GM18505 (cell line): ENCODE measurements around the gene CMSS1.

ENCODE experiments used
- ATAC-seq: cut with Tn5 transposase; IDR thresholded peaks from one replicate; pipeline ENCODE4 v1.9.1; 2021; ENCODE audit not compliant: unreplicated experiment
- POLR2A ChIP-seq: IDR thresholded peaks from 4 replicates; pipeline ENCODE4 v1.6.1; 2011; ENCODE audit warnings: borderline replicate concordance; ENCODE audit not compliant: insufficient read depth, insufficient read length; ENCODE audit errors: extremely low read depth

CMSS1 gene

DNA sequence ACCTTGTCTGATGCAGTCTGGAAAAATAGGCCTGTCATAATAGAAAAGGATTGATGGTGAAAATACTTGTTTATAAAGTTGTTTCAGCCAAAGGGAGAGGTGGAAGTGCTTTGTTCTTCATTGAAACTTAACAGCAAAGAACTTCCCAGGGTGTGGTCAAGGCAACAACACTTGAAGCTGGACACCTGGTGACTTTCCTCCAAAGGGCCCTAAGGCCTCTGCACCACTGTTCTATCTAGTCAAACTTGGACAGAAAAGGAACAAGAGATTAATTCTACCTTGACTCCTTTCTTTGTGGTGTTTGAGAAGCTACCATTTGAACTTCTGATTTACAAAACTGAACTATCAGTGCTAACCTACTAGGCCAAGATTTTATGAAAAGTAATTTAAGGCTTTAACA, 102.0 kb downstream of the CMSS1 start:
- TF ChIP-seq POLR2A = no peak
- ATAC-seq = no peak

GRCh38 chr3:99920481-99921376, 103.1 kb downstream of the CMSS1 start:
- TF ChIP-seq POLR2A = no peak
- no peak for ATAC-seq

DNA sequence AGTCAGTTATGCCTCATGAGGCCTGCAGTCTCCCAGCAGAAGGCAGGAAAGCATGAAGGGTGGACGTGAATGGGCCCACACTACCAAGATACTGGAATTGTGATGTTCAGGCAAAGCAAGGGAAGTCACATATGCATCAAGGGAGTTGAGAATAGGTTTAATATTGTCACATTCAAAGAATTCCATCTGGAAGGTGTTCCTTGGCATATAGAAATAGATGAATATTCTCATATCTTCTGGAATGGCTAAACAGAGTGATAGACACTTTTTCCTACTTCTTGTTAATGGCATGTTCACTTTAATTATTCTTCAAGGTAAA, 103.7 kb downstream of the CMSS1 start:
- ATAC-seq = no peak
- no peak for TF ChIP-seq POLR2A

DNA sequence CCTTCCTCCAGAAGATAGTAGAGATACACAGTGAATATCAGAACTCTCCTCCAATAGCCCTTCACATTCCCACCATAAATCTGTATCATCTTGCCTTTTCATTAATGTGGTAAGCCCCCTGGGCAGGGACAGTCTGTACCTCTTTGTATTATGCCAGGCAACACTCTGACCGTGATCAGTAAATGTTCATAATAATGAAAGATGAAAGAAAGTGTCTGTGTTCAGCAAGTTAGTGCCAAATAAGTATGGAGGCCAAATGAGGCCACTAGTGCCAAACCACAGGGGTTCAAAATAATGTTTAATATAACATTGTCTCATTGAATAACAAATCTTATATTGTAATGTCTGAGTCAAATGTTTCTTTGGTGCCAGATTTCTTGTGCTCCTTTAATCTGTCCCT, 104.3 kb downstream of the CMSS1 start:
- no peak for TF ChIP-seq POLR2A

GRCh38 chr3:99923873-99924272, 106.2 kb downstream of the CMSS1 start:
- no peak for TF ChIP-seq POLR2A
- ATAC-seq = no peak

More for the DNA sequence above, 104.3 kb downstream of the CMSS1 start:
- ATAC-seq = no peak

DNA sequence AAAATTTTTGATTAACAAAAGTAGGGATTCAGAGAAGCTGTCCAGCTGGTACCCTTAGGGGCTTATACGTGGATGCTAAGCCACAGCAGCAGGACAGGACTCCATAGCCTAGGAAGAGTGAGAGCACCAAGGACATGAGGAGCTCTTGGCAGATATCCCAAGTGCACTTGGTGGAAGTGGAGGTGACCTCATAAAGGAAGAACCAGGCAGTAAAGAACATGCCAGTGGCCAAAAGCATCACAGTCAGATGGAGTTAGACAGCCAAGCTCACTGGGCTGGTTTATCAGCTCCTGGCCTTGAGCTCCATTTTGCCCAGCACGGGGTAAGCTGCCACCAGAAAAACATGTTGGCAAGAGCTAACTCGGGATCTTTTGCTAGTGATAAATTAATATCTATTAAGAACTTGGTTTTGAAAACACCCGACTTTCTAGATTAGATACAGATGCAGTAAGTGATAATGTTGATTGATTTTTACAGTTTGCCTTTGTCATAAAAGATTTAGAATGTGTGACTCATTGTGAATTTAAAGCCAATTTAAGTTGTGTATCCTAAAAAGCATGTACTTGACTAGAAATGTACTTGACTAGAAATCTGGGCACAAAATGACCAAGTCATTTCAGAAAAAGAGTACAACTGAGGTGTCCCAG, 108.0 kb downstream of the CMSS1 start:
- ATAC-seq = no peak
- no peak for TF ChIP-seq POLR2A

GRCh38 chr3:99927671-99928457, 110.2 kb downstream of the CMSS1 start:
- TF ChIP-seq POLR2A = no peak
- ATAC-seq = no peak

GRCh38 chr3:99928771-99929744, 111.4 kb downstream of the CMSS1 start:
- no peak for ATAC-seq
- no peak for TF ChIP-seq POLR2A

DNA sequence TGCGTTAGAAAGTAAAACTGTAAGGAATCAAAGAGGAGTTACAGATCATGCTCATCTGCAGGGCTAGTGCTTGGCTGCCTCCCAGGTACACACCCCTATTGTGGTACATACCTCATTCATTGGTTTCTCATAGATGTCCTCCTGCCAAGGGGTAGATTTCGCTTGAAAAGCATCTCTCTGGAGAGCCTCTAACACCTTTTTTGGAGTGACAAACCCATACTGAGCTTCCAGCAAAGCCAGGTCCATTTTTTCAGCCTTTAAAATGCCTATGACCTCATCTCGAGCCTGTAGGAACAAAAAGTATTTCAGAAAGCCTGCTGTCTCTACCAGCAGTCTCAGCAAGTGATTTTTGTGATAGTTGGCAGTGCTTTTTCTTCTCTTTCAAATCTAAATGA, 112.1 kb downstream of the CMSS1 start:
- no peak for ATAC-seq
- TF ChIP-seq POLR2A = no peak

DNA sequence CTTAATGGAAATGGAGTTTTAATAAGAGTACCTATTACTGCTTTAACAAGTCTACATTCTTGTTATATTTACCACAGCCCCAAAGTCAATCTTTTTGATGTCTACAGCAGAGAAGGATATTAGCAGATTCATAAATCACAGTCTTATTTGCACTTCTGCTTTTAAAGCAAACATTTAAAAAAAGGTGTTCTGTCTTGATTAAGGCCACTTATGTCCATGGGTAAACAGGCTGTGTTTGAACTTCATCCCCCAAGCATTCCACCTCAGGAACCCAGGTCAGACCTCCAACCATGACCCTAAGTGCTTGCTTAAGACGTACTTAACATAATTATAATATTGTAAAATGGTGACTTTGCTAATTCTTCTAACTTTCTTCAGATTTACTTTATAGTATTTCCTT, 113.4 kb downstream of the CMSS1 start:
- no peak for ATAC-seq
- no peak for TF ChIP-seq POLR2A

DNA sequence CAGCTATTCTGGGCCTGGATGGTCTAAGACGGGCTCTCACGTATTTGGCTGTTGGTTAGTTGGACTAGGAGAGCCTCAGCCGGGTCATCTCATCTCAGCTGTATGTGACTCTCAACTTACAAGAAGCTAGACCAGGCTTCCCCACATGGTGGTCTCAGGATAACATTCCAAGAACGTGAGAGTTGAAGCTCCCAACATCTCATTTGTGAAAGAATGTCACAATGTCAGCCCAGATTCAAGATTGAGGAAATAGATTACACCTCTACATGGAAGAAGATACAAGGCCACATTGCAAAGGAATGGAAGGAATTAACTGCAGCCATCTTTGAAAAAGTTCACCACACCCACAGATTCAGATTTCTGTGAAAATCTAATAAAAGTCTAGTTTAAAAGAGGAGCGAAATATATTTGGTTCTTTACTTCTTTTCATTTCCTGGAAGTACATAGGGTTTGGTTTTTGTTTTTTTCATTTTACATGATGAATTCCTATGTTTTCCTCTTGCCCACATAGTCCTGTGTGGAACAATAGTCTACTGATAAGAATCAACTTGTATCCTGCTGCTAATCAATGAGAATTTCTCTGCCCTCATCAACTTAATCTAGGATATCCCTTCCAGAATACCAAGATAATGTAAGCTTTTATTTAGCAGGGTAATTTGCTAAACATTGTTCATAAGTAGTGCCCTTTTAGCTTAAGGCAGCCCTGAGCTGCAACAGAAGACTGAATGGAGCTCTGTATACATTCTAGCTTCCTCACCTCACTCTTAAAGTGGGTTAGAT, 116.5 kb downstream of the CMSS1 start:
- TF ChIP-seq POLR2A = no peak
- ATAC-seq = no peak
